BLaER1 (cell line): ENCODE measurements around the gene OR9A4.

Source experiments
- H3K27ac ChIP-seq: shearing (Covaris generic); formaldehyde crosslinking; 2 replicates; pipeline ENCODE4 v1.8.1; 2022
- H3K27me3 ChIP-seq: shearing (Covaris generic); formaldehyde crosslinking; 2 replicates; pipeline ENCODE4 v1.8.1; 2022
- H3K36me3 ChIP-seq: shearing (Covaris generic); formaldehyde crosslinking; 2 replicates; pipeline ENCODE4 v1.8.1; 2022
- H3K4me1 ChIP-seq: shearing (Covaris generic); formaldehyde crosslinking; 2 replicates; pipeline ENCODE4 v1.8.1; 2022
- H3K4me2 ChIP-seq: shearing (Covaris generic); formaldehyde crosslinking; 2 replicates; pipeline ENCODE4 v1.8.1; 2022
- H3K4me3 ChIP-seq: shearing (Covaris generic); formaldehyde crosslinking; 2 replicates; pipeline ENCODE4 v1.8.1; 2022
- H3K9ac ChIP-seq: shearing (Covaris generic); formaldehyde crosslinking; 2 replicates; pipeline ENCODE4 v1.8.1; 2022
- H3K9me3 ChIP-seq: shearing (Covaris generic); formaldehyde crosslinking; 2 replicates; pipeline ENCODE4 v1.8.1; 2022
- H4K20me1 ChIP-seq: shearing (Covaris generic); formaldehyde crosslinking; 2 replicates; pipeline ENCODE4 v1.8.1; 2022
- Cebpa-rat ChIP-seq: shearing (Covaris generic); IDR thresholded peaks from 2 replicates; pipeline ENCODE4 v1.8.1; 2022

OR9A4 gene

GRCh38 chr7:141960687-141961422 lies 44.7 kb downstream of the OR9A4 start:
- no peaks in the 10 kb centered on the region for H3K36me3 ChIP-seq
- H3K4me3 ChIP-seq, result no peak overlapping the region
- peaks cover 16% of the 10 kb centered on the region for H3K9me3 ChIP-seq
- no peaks in the 10 kb centered on the region for H3K27me3 ChIP-seq
- no peaks in the 10 kb centered on the region for H4K20me1 ChIP-seq
- H3K9ac ChIP-seq, result no peak overlapping the region
- peak overlapping the region; percentile 62 for H3K4me2 ChIP-seq
- H3K4me1 ChIP-seq, result peaks cover 35% of the 10 kb centered on the region
- H3K27ac ChIP-seq, result peak overlapping the region; percentile 29; the same call in 1 of the 2 replicates
- no peak; the same call in 1 of the 2 replicates for TF ChIP-seq Cebpa-rat
